A549 treated with GW870086 at 1 μM for 4 hours (cell line): ENCODE data around the gene DAZL. TPM values are rescaled to one million over a fixed set of nuclear protein-coding genes. Genes with fewer than 3 reads are reported as not detected.

Source experiments
- total RNA-seq: library from RNA; stranded (reverse); fragments of 200-300 nt; extraction: Qiagen RNA extraction; gene quantifications from 5 replicates; pipeline ENCODE4 v1.2.3, GENCODE V29; 2022; ENCODE audit warnings: low read depth

The DAZL gene
- total RNA-seq = not detected in 5 replicates

GRCh38 chr3:16604887-16605602 is at the start of gene DAZL:
Gene DAZL, minus strand, starts transcription at chr3:16605423. Its CDS starts 218 bp downstream, at chr3:16605205.

Other genes starting within 250 kb of the DAZL start
- 2.8 to 3.6 TPM (median 3.2 TPM) in 5 replicates for gene RFTN1, start 91.7 kb downstream of the DAZL start, total RNA-seq